ENCODE data around the gene ZCCHC7.
"Not testable (repeated sequence)": the region's sequence is repeated elsewhere in the genome, so short reads cannot be mapped to it uniquely, and the experiment has no call there.

ZCCHC7 gene

DNA sequence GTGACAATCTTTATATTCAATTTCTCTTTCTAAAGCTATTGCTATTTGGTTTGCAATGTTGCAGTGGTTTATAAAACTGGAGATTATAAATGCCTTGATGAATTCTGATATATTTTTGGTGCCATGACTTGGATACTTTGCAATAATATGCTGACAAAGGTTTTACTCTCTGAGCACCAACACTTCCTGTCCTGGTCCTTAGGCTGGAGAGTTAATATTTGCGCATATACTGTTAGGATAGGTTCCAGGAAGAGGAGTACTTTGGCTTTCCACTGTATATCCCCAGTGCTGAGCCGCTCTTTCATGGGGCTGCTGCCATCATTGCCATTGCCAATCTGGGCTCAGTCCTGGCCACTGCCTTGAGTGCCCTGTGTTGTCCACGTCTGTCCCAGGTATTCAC is 139.6 kb downstream of the ZCCHC7 start:
- no peak for DNase-seq

- DNase-seq, result no peak
Observed at GRCh38 chr9:37262410-37262809, 142.0 kb downstream of the ZCCHC7 start.

- DNase-seq, result no peak
Observed at GRCh38 chr9:37264539-37264938, 144.2 kb downstream of the ZCCHC7 start.

DNA sequence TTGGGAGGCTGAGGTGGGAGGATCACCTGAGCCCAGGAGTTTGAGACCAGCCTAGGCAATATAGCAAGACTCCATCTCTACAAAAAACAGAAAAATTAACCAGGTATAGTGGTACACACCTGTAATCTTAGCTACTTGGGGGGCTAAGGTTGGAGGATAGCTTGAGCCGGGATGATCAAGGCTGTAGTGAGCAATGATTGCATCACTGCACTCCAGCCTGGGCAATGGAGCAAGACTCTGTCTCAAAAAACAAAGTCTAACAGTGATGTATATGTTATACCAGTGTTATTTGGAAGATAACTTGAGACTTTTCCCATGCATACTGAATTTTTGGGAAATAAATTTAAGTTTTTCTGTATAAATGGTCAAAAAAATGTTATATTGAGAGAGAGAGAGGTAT is 146.3 kb downstream of the ZCCHC7 start:
- no peak for DNase-seq

DNA sequence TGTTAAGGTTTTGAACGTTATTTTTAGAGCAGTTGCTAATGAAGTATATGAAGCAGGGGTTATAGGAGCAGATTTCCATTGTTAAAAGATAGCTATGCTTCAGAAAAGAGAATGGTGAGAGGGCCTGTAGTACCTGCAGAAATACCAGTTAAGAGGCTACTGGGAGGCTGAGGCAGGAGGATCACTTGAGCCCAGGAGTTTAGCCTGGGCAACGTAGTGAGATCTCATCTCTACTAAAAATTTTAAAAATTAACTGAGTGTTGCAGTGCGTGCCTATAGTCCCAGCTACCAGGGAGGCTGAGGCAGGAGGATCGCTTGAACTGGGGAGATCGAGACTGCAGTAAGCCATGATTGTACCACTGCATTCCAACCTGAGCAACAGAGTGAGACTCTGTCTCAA is 148.8 kb downstream of the ZCCHC7 start:
- DNase-seq, result no peak

- DNase-seq, result no peak
Observed at GRCh38 chr9:37271679-37272078, 151.3 kb downstream of the ZCCHC7 start.

GRCh38 chr9:37273595-37273994 is 153.2 kb downstream of the ZCCHC7 start:
- DNase-seq, result no peak

GRCh38 chr9:37281541-37281940 is 161.2 kb downstream of the ZCCHC7 start:
- DNase-seq, result no peak

DNA sequence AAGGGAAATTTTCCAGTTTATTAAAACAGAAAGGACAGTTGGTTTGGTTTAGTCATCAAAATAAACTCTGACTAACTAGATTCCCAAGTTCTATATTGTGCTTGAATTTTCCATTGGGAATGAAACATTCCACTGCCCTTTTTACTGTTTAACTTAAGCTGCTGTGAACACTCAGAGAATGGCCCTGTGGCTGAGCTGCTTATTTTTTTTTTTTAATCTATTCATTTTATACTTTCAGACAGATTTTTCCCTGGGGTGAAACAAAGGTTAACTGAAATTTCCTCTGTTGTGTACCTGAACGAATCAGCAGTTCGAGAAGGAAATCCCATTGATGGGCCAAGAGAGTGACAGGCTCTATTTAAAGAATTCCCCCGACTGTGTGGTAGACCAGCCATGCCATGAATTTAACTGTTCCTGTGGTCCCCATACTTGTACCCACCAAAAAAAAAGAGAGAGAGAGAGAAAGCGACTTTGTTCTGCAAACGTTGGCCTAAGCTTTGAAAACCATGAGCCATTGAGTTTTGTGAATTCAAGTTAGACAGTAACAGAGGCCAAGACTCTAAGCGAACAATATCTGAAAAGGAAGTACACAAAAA is 163.5 kb downstream of the ZCCHC7 start:
- no peak for DNase-seq

DNA sequence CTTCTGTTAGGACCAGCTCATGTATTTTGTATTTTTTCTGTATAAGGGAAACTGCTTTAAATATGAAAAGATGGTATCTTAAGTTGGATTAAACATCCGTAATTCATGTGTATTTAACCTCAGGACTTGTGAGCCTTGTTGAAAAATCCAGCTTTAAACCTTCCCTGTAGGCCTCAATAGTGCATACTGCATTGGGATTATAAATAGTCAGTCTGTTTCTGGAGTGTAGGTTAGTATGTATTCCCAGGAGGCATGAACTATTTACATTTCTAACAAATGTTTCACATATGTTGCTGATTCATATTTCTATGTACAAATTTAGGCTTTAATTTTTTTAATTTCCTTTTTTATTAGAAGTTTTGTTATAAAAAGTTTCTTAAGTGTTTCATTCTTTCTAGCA is 164.3 kb downstream of the ZCCHC7 start:
- no peak for DNase-seq

DNA sequence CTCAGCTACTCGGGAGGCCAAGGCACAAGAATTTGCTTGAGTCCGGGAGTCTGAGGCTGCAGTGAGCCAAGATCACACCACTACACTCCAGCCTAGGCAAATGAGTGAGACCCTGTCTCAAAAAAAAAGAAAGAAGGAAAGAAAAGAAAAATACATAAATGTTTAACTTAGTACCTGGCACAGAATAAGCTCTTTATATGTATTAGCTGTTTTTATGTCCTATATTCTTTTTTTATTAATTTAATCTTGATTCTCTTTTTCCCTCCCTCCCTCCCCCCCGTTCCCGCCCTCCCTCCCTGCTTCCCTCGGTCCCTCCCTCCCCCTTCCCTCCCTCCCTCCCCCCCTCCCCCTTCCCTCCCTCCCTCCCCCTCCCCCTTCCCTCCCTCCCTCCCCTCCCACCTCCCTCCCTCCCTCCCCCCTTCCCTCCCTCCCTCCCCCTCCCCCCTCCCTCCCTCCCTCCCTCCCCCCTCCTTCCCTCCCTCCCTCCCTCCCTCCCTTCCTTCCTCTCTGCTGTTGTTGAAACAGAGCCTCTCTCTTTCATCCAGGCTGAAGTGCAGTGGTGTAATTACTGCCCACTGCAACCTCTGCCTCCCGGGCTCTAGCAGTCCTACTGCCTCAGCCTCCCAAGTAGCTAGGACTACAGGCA is 166.3 kb downstream of the ZCCHC7 start:
- no peak for DNase-seq

GRCh38 chr9:37287317-37287716 is 166.9 kb downstream of the ZCCHC7 start:
- no peak for DNase-seq

DNA sequence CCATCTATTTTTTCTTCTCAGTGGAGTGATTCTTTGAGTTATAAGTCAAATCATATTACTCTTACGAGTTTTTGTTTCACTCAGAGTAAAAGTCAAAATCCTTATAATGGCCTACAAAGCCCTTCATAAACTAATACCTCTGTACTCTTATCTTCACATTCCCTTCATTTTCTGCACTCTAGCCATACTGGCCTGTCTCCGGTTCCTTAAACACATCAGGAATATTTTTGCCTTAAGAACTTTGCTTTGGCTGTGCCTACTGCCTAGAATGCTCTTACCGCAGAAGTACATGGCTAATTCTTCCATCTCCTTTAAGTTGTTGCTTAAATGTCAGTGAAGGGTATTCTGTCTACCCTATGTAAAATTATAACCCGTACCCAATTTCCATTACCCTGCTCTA is 169.3 kb downstream of the ZCCHC7 start:
- no peak for DNase-seq

GRCh38 chr9:37290366-37290939 is 170.1 kb downstream of the ZCCHC7 start:
- DNase-seq, result no peak

- DNase-seq, result no peak
Observed at GRCh38 chr9:37290940-37291485, 170.6 kb downstream of the ZCCHC7 start.

DNA sequence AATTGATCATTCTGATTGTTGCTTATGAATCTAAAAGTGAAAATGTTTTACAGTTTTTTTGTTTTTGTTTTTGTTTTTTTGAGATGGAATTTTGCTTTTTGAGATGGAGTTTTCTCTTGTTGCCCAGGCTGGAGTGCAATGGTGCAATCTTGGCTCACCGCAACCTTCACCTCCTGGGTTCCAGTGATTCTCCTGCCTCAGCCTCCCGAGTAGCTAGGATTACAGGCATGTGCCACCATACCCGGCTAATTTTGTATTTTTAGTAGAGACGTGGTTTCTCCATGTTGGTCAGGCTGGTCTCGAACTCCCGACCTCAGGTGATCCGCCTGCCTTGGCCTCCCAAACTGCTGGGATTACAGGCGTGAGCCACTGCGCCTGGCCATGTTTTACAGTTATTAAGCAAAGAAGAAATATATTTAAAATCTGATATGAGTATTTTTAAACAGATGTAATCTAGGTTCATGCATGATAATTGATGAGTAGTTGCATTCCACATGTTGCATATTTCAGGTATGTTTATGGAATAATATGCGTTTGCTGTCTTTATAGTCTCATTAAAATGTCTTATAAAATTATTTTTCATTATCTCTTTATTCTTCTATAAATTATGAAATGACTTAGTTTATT is 171.4 kb downstream of the ZCCHC7 start:
- not testable (repeated sequence) for DNase-seq

DNA sequence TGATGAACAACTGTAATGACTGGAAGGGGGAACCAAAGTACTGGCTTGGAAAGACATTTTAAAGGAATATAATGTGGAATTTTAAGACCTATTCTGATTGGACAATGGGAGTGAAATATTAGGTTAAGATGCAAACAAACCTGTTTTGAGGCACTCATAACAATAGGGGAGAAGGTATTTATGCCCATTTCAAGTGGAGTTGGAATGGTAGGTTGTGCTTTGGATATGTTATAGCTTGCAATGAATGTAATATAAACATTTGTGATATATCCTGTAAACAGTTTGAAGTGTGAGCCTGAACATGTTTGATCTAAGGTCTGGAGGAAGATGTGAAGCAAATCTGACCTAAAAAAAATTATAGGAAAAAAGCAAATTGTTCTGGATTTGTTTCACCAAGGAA is 172.5 kb downstream of the ZCCHC7 start:
- no peak for DNase-seq

DNA sequence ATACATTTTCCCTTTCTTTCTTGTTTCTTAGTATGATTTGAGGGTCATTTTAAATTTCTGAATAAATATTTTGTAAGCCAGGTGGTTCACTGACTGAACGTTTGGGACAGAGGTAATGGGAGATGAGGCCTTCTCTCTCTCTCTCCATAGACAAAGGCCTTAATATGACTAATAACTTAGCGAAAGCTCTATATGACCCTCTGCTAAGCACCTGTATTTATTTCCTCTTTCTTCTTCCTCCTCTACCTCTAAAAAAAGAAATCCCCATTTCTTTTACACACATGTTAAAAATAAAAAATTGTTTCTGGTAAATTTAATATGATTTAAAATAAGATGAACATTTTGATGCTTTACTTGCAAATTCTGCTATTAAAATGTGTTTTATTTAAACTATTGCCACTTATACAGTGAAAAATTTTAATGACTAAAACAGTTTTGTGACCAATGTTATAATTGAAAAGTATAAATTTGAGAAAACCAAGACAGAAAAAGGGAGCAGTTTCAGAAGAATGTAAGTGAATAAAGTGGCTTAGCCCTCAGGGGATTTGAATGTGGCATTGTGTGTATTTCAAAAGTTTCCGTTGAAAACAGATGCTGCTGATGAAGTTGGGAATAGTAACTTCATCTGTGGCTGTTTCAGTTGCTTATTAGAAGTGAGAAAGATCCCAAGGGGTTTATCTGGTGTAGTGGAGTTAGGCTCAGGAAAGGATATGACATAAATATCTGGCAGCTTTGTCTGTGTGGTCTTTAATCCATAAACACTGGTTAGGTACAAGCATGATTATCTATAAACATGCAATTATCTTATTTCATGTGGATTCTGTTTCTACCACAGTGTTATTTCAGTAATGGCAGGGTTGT is 173.5 kb downstream of the ZCCHC7 start:
- DNase-seq, result no peak

- no peak for DNase-seq
Observed at GRCh38 chr9:37295178-37295577, 174.8 kb downstream of the ZCCHC7 start.

GRCh38 chr9:37295796-37296195 is 175.4 kb downstream of the ZCCHC7 start:
- DNase-seq, result no peak

GRCh38 chr9:37297592-37297991 is 177.2 kb downstream of the ZCCHC7 start:
- DNase-seq, result no peak

GRCh38 chr9:37300620-37301019 is 180.2 kb downstream of the ZCCHC7 start:
- no peak for DNase-seq

Measured in stimulated activated naive CD4-positive, alpha-beta T cell treated with Interleukin-2 at 50 U/mL for 16 hours (primary cell).